Stimulated activated CD8-positive, alpha-beta memory T cell treated with anti-CD3 and anti-CD28 coated beads, Interleukin-15, amount 100 ng/mL, for 4 hours (primary cell): Measurements from ENCODE around the gene FOLR2.

ENCODE experiments used
- DNase-seq, 2 donors: peaks; one replicate each; pipeline ENCODE4 v3.0.0-alpha.2; 2020; ENCODE audit warnings: low read depth in 2 of 2

FOLR2 gene

DNA sequence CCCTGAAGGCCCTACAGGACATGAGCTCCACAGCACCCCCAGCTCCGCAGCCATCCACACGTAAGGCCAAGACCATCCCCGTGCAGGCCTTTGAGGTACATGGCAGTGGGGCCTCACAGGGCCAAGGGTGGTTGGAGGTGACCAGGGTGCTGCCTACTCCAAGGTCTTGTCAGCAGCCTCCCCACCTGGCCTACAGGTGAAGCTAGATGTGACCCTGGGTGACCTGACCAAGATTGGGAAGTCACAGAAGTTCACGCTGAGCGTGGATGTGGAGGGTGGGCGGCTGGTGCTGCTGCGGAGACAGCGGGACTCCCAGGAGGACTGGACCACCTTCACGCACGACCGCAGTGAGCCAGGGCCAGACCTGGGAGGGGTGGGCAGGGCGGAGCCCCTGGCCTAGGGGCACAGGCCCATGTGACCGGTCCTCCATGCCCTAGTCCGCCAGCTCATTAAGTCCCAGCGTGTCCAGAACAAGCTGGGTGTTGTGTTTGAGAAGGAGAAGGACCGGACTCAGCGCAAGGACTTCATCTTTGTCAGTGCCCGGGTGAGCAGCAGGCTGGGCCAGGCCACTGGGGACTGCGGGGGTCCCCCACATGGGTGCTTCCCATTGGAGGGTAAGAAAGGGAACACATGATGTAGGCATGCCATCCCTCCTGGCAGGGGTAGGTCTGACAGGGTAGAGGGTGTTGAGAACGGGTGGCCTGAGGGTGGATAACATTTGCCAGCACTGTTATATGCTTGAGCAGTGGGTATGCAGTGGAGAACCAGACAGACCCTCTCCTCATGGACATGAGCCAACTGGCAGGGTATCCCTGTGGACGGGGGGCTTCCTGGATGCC, 13.6 kb downstream of the FOLR2 start:
- no peak for DNase-seq

DNA sequence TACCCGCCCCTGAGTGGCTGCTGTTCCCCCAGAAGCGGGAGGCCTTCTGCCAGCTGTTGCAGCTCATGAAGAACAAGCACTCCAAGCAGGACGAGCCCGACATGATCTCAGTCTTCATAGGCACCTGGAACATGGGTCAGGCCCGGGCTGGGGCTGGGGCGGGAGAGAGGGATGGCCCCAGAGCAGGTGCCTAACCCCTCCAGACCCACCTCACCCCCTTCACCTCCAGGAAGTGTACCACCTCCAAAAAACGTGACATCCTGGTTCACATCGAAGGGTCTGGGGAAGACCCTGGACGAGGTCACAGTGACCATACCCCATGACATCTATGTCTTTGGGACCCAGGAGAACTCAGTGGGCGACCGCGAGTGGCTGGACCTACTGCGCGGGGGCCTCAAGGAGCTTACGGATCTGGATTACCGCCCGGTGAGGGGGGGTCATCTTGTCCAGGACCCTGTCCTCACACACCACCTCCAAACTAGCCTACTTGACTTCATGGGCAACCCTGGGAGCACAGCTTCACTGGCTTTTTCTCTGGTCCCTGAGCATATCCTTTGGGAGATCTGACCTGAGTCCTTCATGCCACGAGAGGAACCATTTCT, 14.3 kb downstream of the FOLR2 start:
- no peak for DNase-seq

DNA sequence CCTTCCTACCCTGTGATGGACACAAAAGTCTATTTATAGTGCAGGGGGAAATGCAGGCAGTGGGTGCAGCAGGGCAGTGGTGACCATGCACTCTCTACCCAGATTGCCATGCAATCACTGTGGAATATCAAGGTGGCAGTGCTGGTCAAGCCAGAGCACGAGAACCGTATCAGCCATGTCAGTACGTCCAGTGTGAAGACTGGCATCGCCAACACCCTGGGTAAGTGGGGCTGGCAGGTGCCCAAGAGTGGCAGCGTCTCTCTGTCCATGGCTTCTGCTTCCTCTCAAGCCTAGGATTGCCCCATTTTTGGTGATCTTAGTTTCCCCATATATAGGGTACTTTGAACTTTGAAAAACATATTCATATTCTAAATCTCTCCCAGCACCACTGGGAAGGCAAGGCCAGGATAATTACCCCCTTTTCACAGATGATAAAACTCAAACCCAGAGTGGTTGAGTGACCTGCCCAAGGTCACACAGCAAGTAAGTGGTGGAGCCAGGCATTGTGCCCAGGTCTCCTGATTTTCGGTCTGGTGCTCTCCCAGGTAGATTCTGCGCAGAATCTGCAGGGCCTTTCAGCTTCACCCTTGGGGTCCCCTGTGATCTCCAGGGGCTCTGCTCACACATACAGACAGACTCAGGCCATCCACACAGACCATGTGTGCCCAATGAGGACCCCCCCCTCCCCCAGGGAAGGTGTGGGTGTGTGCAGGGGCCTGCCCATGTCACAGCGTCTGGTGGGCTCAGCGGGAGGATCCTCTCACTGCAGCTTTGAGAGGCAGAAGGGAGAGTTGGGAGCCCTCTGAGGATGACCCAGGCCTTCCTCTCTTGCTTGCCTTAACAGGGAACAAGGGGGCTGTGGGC, 15.0 kb downstream of the FOLR2 start:
- no peak for DNase-seq

DNA sequence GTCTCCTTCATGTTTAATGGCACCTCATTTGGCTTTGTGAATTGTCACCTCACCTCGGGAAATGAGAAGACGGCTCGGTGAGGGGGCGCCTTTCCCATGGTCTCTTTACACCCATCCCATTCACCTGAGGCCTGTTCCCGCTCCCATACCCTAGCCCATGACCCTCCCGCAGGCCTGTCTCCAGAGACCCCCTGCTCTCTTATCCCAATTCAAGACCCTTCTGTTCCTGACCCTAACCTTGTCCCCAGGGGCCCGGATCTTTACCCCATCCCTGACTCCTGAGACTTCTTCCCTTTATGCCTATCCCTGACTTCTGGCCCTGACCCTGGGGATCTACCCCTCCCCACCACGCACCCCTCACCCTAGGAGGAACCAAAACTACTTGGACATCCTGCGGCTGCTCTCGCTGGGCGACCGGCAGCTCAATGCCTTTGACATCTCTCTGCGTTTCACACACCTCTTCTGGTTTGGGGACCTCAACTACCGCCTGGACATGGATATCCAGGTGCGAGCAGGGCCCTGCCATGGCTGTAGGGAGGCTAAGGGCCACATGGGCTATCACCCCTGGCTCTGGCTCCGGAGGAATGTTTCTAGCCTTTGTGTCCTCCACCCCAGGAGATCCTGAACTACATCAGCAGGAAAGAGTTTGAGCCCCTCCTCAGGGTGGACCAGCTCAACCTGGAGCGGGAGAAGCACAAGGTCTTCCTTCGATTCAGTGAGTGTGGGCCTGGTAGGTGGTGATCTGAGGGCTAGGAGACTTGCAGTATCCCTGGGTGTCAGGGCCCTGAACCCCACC, 15.9 kb downstream of the FOLR2 start:
- no peak for DNase-seq

DNA sequence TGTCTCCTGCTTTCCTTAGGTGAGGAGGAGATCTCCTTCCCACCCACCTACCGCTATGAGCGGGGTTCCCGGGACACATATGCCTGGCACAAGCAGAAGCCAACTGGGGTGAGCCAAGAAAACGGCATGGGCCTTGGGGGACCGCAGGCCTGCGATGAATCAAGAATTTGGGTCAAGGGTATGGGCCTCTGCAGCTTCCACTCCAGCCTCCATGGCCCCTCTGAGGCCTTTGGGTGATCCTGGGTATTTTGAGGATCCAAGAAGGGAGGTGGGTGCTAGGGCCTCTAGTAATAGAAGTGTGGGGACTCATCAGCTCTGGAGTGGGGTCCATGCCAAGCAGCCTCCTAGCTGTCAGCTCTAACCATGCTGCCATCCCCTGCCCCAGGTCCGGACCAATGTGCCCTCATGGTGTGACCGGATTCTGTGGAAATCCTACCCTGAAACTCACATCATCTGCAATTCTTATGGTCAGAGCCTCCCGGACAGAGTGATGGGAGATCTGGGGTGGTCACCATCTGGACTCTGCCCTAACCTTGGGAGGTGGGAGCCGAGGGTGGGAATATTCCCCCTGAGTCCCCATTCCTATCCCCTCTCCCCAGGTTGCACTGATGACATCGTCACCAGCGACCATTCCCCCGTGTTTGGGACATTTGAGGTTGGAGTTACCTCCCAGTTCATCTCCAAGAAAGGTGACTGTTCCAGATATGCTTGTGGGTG, 16.6 kb downstream of the FOLR2 start:
- no peak for DNase-seq

DNA sequence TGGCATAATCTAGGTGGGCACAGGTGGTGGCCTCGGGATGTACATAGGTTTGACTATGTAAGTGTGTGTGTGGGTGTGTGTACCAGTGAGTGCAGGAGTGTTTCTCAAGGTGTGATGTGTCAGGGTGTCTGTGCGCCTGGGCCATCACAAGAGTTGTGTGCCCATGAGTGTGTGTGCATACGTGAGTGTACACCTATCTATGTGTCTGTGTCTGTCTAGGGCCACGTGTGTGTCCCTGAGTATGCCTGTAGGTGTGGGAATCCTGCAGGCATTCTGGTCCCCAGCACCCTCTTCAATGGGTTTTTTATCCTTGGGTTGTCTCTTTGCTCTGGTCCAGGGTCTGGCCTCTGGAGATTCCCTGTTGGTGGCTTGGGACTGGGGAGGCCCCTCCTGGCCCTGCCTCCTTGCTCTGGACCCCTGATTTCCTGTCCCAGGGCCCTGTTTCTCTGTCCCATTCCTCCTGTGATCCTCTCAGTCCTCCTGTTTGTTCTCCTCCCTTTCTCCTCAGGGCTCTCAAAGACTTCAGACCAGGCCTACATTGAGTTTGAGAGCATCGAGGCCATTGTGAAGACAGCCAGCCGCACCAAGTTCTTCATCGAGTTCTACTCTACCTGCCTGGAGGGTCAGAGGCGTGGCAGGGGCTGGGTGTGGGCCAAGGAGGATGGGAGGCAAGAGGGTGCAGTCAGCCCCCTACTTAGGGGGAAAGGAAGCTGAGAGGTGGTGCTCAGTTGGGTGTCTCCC, 17.3 kb downstream of the FOLR2 start:
- no peak for DNase-seq

DNA sequence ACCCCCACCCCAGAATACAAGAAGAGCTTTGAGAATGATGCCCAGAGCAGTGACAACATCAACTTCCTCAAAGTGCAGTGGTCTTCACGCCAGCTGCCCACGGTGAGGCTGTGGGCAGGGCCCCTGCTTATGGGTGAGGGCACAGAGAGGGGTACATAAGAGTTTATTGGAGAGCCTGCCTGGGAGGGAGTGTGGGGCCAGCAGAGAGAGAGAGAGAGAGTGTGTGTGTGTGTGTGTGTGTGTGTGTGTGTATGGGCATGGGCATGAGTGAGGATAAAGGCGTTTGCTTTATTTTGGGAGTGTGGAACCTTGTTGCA, 17.9 kb downstream of the FOLR2 start:
- DNase-seq = no peak

DNA sequence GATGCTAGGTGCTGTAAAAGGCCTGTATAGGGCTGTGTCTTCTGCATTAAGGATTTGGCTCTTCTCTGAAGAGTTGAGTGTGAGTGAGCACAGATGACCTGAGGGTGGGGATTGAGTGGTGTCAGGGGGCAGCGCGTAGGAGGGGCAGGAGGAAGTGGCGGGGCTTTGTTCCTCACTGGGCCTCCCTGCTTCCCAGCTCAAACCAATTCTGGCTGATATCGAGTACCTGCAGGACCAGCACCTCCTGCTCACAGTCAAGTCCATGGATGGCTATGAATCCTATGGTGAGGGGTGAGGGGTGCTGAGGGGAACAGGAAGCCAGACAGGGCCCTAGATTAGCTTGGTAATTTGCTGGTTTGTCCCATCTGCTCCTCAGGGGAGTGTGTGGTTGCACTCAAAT, 18.3 kb downstream of the FOLR2 start:
- DNase-seq = no peak

DNA sequence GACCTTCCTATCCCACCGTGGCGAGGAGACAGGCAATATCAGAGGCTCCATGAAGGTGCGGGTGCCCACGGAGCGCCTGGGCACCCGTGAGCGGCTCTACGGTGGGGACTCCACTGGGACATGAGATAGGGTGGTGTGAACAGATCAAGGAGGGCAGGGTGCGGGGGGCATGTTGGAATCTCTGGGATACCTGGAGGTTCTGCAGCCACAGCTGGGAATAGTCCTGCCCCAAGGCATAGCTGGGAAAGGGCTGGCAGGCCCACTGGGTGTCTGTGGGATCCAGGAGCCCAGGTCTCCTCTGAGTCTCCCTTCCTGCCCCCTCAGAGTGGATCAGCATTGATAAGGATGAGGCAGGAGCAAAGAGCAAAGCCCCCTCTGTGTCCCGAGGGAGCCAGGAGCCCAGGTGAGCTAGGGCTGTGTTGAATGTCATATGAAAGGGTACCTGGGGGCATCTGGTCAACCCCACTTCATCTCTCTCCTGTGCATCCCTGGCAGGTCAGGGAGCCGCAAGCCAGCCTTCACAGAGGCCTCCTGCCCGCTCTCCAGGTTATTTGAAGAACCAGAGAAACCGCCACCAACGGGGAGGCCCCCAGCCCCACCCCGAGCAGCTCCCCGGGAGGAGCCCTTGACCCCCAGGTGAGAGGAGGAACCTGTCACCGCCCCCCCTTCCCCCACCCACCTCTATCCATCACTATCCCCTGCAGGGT, 18.9 kb downstream of the FOLR2 start:
- DNase-seq = no peak

DNA sequence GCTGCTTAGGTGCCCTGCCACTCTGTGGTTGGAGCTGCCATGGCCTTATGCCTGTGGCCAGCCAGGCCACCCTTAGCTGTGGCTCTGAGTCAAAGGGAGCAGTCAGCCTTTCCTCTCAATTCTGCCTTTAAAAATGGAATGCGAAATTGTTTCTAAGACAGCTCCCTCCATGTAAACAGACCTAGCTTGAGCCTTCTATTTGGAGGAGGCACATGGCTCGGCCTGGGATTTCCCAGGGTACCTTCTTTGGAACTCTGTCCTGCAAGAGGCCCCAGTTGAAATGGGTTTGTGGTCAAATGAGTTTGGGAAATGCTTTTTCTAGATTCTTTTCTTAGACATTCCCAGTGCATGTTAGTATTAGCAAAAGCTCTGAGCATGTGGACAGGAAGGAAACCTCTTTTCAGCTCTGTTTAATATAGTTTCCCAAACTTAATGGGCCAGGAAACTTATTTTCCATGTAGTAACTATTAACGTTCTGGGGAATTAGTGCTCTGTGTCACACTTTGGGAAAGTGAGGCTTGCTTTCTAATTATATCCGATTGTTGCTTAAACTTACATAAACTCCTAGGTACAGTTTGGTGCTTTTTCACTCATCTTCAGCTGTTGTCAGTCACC, 19.6 kb downstream of the FOLR2 start:
- DNase-seq = no peak

DNA sequence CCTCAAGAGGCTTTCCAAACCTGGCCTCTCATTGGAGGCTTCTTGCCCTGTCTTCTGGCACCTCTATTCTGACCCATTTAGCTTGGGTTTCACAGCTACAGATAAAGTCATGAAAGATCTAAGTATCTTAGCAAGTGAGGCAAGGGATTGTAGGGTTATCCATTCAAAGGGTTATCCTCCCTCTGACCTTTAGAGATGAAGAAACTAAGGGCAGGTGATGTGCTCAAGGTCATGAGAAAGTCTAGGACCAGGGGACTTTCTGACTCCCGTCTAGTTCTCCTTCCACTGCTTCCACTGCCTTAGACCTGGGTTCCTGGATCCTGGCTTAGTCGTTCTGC, 20.1 kb downstream of the FOLR2 start:
- DNase-seq = no peak

DNA sequence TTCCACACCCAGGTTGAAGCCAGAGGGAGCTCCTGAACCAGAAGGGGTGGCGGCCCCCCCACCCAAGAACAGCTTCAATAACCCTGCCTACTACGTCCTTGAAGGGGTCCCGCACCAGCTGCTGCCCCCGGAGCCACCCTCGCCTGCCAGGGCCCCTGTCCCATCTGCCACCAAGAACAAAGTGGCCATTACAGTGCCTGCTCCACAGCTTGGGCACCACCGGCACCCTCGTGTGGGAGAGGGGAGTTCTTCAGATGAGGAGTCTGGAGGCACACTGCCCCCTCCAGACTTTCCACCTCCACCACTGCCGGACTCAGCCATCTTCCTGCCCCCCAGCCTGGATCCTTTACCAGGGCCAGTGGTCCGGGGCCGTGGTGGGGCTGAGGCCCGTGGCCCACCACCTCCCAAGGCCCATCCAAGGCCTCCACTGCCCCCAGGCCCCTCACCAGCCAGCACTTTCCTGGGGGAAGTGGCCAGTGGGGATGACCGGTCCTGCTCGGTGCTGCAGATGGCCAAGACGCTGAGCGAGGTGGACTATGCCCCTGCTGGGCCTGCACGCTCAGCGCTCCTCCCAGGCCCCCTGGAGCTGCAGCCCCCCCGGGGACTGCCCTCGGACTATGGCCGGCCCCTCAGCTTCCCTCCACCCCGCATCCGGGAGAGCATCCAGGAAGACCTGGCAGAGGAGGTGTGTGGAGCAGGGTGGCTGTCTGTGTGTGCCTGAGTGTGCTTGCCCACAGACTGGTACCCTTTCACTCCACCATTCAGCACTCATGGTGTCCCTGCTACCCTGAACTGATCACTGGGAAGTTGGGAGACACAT, 20.7 kb downstream of the FOLR2 start:
- DNase-seq = no peak

DNA sequence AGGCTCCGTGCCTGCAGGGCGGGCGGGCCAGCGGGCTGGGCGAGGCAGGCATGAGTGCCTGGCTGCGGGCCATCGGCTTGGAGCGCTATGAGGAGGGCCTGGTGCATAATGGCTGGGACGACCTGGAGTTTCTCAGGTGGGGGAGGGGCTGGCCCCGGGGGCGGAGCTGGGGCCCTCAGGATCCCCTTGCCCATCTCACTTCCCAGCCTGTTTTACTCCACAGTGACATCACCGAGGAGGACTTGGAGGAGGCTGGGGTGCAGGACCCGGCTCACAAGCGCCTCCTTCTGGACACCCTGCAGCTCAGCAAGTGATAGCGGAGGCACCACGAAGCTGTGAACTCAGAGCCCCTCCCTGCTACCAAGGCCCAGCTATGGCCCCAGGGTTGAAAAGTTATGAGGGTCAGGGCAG, 21.5 kb downstream of the FOLR2 start:
- no peak for DNase-seq

DNA sequence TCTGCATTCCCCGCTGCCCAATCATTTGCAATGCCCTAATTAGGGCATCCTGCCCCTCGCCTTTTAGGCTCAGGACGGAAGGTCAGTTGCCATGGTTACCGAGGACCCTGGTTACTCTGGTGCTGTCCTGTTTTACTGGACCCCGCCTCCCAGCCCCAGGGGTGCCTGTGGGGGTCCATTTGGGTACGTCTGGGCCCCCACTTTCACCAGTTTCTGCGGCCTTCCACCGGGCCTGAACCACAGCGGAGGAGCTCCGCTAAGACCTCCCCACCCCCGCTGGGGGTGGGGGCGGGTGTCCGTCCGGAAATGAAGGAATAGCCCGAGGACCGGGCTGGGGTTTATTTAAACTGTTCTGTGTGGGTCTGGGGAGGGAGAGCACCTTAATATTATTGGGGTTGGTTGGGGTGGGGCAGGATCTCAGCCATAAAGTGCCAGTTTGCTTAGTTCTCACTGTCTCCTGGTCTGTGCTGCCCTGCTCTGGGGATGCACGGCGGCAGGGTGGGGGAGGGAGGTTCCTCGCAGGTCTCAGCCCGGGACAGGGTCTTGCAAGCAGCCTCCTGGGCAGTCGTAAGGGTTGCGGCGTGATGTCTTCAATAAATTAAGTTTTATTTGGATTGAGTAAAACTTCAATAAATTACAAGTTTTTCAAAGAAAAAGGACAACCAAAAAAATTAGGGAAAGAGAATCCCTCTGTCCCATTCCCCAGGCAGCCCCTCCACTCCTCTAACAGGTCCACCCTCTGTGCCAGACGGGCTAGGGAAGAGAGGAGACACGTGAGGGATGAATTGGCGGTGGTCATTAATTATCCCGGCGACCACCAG, 22.1 kb downstream of the FOLR2 start:
- no peak for DNase-seq

DNA sequence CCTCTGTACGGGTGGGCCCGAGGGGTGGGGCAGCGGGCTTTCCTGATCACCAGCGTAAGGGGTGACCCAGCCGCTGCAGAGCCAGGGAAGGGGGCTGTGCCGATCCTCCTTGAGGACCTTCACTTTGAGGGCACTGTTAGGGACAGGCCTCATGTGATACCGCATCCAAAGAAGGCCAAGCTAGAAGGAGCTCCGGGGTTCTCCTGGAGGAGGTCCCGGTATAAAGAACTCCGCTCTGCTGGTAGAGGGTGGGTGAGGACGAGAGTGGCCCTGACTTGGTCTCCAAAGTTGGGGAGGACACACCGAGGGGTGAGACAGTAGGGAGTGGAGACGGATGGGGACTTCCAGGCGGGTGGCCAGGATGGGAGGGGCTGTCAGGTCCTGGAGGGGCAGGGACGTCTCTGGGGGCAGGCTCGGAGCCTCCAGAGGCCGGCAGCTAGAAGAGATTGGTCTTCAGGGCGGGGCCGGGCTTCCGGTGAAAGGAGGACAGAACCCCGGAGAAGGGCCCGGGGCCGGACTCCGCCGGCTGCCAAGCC, 22.8 kb downstream of the FOLR2 start:
- no peak for DNase-seq

DNA sequence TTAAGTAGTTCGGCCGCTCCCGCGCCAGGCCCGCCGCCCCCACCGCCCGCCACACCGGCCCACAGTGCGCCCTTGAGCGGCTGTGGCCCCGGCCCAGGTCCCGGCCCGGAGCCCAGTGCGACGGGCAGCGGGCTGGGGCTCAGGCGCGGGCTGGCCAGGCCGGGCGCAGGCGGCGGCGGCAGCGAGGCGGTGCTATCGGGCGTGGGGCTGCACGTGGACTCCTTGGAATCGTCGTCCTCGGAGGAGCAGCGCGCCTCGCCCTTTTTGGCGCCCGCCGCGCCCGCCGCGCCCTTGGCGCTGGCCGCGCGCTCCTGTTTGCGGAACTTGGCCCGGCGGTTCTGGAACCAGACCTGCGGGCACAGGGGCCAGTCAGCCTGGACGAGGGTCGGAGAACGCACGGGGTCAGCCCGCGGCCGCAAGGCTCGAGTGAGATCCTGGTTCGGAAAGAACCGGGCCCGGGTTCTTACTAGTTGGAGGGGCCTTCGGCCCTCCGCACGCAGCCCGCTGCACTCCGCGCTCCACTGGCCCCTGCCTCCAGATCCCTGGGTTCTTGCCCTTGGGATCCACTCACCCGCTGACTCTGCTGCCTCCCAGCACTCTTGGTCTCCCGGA, 23.4 kb downstream of the FOLR2 start:
- no peak for DNase-seq
